T-cell (primary cell): ENCODE measurements around the gene FAM237A. TPM values are rescaled to one million over a fixed set of nuclear protein-coding genes. Genes with fewer than 3 reads are reported as not detected.

Experiments
- ATAC-seq, 4 experiments: fragments of 200-7000 bp in 3 of 4; fragments of 150-1000 bp in 1 of 4; cut with Tn5 transposase; replicated peaks in 1 of 4; 1 replicate in 3 of 4; 2 replicates in 1 of 4; pipeline ENCODE4 v1.10.0; 2021; ENCODE audit warnings: moderate library complexity in 3 of 4, mild to moderate bottlenecking in 2 of 4, moderate number of reproducible peaks in 1 of 4
- CTCF ChIA-PET, 2 donors: fragments of 300-600 bp; sonication (Branson Sonifier 250); formaldehyde crosslinking; loops; one replicate each; lab custom pipeline; 2022; ENCODE audit warnings: antibody characterized with exemption in 2 of 2; lab: Charles Lee
- POLR2A ChIA-PET, 2 donors: fragments of 300-600 bp; sonication (Branson Sonifier 250); formaldehyde crosslinking; loops; one replicate each; lab custom pipeline; 2022; ENCODE audit warnings: antibody characterized with exemption in 2 of 2; lab: Charles Lee
- DNase-seq, 35 experiments: peaks; one replicate each; pipeline versions ENCODE4 v3.0.0 to v3.0.0-alpha.2; 2013 to 2023
- H3K27ac ChIP-seq: one replicate; pipeline ENCODE4 v1.5.1; 2013; ENCODE audit warnings: low read length
- H3K27me3 ChIP-seq, 2 experiments: replicated peaks in 1 of 2; 1 replicate in 1 of 2; 2 replicates in 1 of 2; pipeline versions ENCODE4 v1.6.1 to v1.7.0; 2013; ENCODE audit warnings: low read length in 1 of 2, mixed read lengths in 1 of 2; ENCODE audit not compliant: control insufficient read depth in 2 of 2, insufficient read depth in 2 of 2; ENCODE audit errors: extremely low read depth in 1 of 2
- H3K36me3 ChIP-seq, 2 donors: 1 replicate in 1 of 2; 2 replicates in 1 of 2; pipeline versions ENCODE4 v1.6.1 to v1.7.0; 2013; ENCODE audit warnings: low read length in 1 of 2; ENCODE audit not compliant: control insufficient read depth in 2 of 2, insufficient read depth in 1 of 2; ENCODE audit errors: extremely low read depth in 1 of 2
- H3K4me1 ChIP-seq, 2 experiments: 1 replicate in 1 of 2; 2 replicates in 1 of 2; pipeline versions ENCODE4 v1.6.1 to v1.7.0; 2013; ENCODE audit warnings: low read length in 2 of 2, mixed read lengths in 1 of 2; ENCODE audit not compliant: insufficient read depth in 2 of 2, control insufficient read depth in 1 of 2; ENCODE audit errors: extremely low read depth in 1 of 2
- H3K4me3 ChIP-seq, 2 donors: 1 replicate in 1 of 2; 2 replicates in 1 of 2; pipeline versions ENCODE4 v1.5.1 to v1.7.0; 2013; ENCODE audit warnings: mild to moderate bottlenecking in 2 of 2, low read length in 1 of 2, moderate library complexity in 1 of 2; ENCODE audit not compliant: control insufficient read depth in 1 of 2; ENCODE audit errors: extremely low read depth in 1 of 2
- H3K9me3 ChIP-seq: 2 replicates; pipeline ENCODE4 v1.7.0; 2013
- H3K27ac Mint-ChIP-seq, 2 donors: one replicate each; pipeline ENCODE4 v1.8.0; 2020 to 2021; ENCODE audit warnings: mild to moderate bottlenecking in 2 of 2, mixed read lengths in 2 of 2
- H3K27me3 Mint-ChIP-seq, 2 donors: one replicate each; pipeline ENCODE4 v1.8.0; 2021 to 2022; ENCODE audit warnings: mixed read lengths in 2 of 2
- H3K36me3 Mint-ChIP-seq: one replicate; pipeline ENCODE4 v1.8.0; 2021; ENCODE audit warnings: mixed read lengths
- H3K4me1 Mint-ChIP-seq, 3 donors: one replicate each; pipeline ENCODE4 v1.8.0; 2020 to 2022; ENCODE audit warnings: mixed read lengths in 3 of 3, mild to moderate bottlenecking in 1 of 3
- H3K4me3 Mint-ChIP-seq, 3 donors: one replicate each; pipeline ENCODE4 v1.8.0; 2020 to 2022; ENCODE audit warnings: mild to moderate bottlenecking in 3 of 3, mixed read lengths in 3 of 3, moderate library complexity in 3 of 3
- H3K9me3 Mint-ChIP-seq, 3 donors: one replicate each; pipeline ENCODE4 v1.8.0; 2020 to 2022; ENCODE audit warnings: mixed read lengths in 3 of 3
- WGBS: methylation state at CpG from one replicate; pipeline ENCODE4 v1.1.5; 2013; ENCODE audit warnings: missing lambda C conversion rate; ENCODE audit not compliant: insufficient coverage; 5-methylcytosine and 5-hydroxymethylcytosine counted together
- total RNA-seq, 35 experiments: library from RNA in 6 of 35; stranded (reverse) in 6 of 35; fragments of 120-200 nt in 1 of 35; gene quantifications; one replicate each; pipeline versions ENCODE4 v1.2.1 to v1.2.4 and lab custom pipeline; 2013 to 2026

Gene FAM237A
- total RNA-seq, 5 donors from 2014 or later (not counting 1 experiment from before 2014, with no cell fraction given) = not detected

DNA sequence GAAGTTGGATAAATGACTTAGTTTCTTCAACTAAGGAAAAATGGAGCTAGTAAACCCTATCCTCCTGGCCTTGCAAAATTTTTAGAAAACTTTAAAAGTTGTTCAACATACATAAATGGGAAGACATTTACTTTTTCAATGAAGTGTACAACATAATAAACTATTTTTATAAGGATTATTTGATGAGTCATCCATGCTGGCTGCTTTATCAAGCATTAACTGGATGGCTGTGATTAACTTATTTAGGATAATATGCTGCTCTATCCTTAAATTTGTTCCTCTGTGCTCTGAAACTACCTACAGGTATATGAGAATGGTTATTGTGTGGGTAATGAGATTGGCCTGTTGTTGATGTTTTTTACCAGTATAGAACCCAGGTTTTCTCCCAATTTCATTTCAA is 54.6 kb downstream of the FAM237A start:
- H3K4me1 ChIP-seq = no peaks in the 10 kb centered on the region
- POLR2A ChIA-PET = no interaction called here
- no peaks in the 10 kb centered on the region for H3K36me3 ChIP-seq
- Mint-ChIP-seq H3K4me3 (no peak overlapping the region), H3K27ac (no peak overlapping the region), H3K36me3 (no peaks in the 10 kb centered on the region), H3K9me3 (no peaks in the 10 kb centered on the region), H3K27me3 (peaks cover 9 to 13% of the 10 kb centered on the region in 2 donors), H3K4me1 (peaks cover 0 to 5% (median 2%) of the 10 kb centered on the region in 3 donors)
- peaks cover 0 to 4% of the 10 kb centered on the region in 2 experiments for H3K27me3 ChIP-seq
- DNase-seq (no peak), ATAC-seq (no peak)
- CTCF ChIA-PET = interaction anchor here (1.1 kb wide), 2 partner anchors 10 to 84 kb away, joined by 4 to 5 read pairs; no protein-coding TSS in a partner anchor
- no peak overlapping the region for H3K4me3 ChIP-seq
- no peaks in the 10 kb centered on the region for H3K9me3 ChIP-seq
- H3K27ac ChIP-seq = no peak overlapping the region

DNA sequence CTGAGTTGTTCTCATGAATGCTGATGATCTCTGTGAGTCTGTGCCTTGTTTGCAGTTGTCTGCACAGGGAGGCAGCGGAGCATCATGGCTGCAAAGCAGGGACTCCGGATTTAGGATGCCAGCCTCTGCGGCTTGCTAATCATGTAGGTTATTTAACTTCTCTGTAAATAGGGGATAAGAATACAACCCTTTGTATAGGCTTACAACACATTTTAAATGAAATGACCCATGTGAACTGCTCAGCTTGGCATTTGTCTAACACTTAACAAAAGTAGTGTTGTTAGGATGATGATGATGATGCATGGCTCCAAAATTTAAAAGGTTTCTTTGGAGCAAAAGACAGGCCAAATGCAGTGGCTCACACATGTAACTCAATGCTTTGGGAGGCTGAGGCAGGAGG is 56.5 kb downstream of the FAM237A start:
- Histone ChIP-seq H3K9me3 (no peaks in the 10 kb centered on the region), H3K27ac (no peak overlapping the region), H3K4me1 (no peaks in the 10 kb centered on the region), H3K4me3 (no peak overlapping the region), H3K27me3 (peaks cover 0 to 8% of the 10 kb centered on the region in 2 experiments), H3K36me3 (no peaks in the 10 kb centered on the region)
- ChIA-PET POLR2A (no interaction called here), CTCF (interaction anchor here (0.6 to 0.7 kb wide), 3 partner anchors 8 to 931 kb away, joined by 3 to 4 read pairs (median 4); no protein-coding TSS in a partner anchor)
- Mint-ChIP-seq H3K27me3 (peaks cover 13 to 18% of the 10 kb centered on the region in 2 donors), H3K27ac (no peak overlapping the region), H3K9me3 (no peaks in the 10 kb centered on the region), H3K4me1 (peaks cover 0 to 5% (median 2%) of the 10 kb centered on the region in 3 donors), H3K4me3 (no peak overlapping the region), H3K36me3 (no peaks in the 10 kb centered on the region)
- ATAC-seq = no peak
- DNase-seq = no peak
- WGBS = no CpG with 5 or more reads among the region's 3 CpGs

Other genes with a start within 250 kb of the FAM237A start
- 10 to 100 TPM in 2 of 5 donors, 1 to 10 TPM in 2, under 1 TPM in 1; 0.95 to 14.2 (median 9.3) TPM for gene ADAM23, start 199.0 kb upstream of the FAM237A start, total RNA-seq
- not detected for gene DYTN, start 75.9 kb downstream of the FAM237A start, total RNA-seq
- under 1 TPM in 4 of 5 donors, not detected in 1; 0.20 to 0.41 (median 0.34) TPM for gene MDH1B, start 122.8 kb downstream of the FAM237A start, total RNA-seq
- 10 to 100 TPM; 18.3 to 25.8 (median 21.7) TPM for gene FASTKD2, start 123.1 kb downstream of the FAM237A start, total RNA-seq